Measurements from ENCODE around the gene GINS3.
"Not testable (repeated sequence)": the region's sequence is repeated elsewhere in the genome, so short reads cannot be mapped to it uniquely, and the experiment has no call there.

DNA sequence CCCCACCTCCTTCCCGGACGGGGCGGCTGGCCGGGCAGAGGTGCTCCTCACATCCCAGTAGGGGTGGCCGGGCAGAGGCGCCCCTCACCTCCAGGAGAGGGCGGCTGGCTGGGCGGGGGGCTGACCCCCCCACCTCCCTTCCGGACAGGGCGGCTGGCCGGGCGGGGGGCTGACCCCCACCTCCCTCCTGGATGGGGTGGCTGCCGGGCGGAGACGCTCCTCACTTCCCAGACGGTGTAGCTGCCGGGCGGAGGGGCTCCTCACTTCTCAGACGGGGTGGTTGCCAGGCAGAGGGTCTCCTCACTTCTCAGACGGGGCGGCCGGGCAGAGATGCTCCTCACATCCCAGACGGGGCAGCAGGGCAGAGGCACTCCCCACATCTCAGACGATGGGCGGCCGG, 4.6 kb downstream of the GINS3 start:
- TF ChIP-seq POLR2A (IDR thresholded peaks at IDR 0.05; ENCODE audit: low read depth); EP300 (IDR thresholded peaks at IDR 0.05); POLR2AphosphoS5 (IDR thresholded peaks at IDR 0.05): not testable (repeated sequence)
- TF ChIP-seq, protein P1, sequence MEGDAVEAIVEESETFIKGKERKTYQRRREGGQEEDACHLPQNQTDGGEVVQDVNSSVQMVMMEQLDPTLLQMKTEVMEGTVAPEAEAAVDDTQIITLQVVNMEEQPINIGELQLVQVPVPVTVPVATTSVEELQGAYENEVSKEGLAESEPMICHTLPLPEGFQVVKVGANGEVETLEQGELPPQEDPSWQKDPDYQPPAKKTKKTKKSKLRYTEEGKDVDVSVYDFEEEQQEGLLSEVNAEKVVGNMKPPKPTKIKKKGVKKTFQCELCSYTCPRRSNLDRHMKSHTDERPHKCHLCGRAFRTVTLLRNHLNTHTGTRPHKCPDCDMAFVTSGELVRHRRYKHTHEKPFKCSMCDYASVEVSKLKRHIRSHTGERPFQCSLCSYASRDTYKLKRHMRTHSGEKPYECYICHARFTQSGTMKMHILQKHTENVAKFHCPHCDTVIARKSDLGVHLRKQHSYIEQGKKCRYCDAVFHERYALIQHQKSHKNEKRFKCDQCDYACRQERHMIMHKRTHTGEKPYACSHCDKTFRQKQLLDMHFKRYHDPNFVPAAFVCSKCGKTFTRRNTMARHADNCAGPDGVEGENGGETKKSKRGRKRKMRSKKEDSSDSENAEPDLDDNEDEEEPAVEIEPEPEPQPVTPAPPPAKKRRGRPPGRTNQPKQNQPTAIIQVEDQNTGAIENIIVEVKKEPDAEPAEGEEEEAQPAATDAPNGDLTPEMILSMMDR (IDR thresholded peaks at IDR 0.05): not testable (repeated sequence)
